Fibroblast of pulmonary artery (primary cell): ENCODE results near the gene JAK3.

Source experiments
- DNase-seq: peaks from one replicate; pipeline ENCODE4 v3.0.0-alpha.2; 2010; ENCODE audit warnings: low read depth
- H3K4me3 ChIP-seq: replicated peaks from 2 replicates; pipeline ENCODE4 v1.5.1; 2011; ENCODE audit warnings: low read depth, mild to moderate bottlenecking, control low read depth, low read length, moderate library complexity
- TF ChIP-seq, protein P1 (sequence below): IDR thresholded peaks from 2 replicates; pipeline ENCODE4 v1.5.1; 2011; ENCODE audit warnings: mild to moderate bottlenecking, control low read depth, low read length, inconsistent platforms; ENCODE audit errors: missing control alignments

Gene JAK3

DNA sequence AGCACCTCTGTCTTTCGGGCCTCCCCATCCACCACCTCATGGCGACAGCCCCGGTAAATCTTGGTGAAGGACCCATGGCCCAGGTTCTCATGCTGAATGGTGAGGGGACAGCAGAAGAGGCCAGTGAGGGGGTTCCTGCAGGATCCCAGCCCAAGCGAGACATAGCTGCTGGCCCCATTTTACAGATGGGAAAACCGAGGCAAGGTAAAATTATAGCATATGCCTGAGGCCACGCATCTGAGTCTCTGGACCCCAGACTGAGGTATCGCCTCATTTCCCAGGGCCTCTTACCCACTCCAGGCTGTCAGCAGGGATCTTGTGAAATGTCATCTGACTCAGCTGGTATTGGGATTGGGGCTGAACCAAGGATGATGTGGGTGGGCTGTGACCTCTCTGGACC, 9.8 kb downstream of the JAK3 start:
- TF ChIP-seq, protein P1, sequence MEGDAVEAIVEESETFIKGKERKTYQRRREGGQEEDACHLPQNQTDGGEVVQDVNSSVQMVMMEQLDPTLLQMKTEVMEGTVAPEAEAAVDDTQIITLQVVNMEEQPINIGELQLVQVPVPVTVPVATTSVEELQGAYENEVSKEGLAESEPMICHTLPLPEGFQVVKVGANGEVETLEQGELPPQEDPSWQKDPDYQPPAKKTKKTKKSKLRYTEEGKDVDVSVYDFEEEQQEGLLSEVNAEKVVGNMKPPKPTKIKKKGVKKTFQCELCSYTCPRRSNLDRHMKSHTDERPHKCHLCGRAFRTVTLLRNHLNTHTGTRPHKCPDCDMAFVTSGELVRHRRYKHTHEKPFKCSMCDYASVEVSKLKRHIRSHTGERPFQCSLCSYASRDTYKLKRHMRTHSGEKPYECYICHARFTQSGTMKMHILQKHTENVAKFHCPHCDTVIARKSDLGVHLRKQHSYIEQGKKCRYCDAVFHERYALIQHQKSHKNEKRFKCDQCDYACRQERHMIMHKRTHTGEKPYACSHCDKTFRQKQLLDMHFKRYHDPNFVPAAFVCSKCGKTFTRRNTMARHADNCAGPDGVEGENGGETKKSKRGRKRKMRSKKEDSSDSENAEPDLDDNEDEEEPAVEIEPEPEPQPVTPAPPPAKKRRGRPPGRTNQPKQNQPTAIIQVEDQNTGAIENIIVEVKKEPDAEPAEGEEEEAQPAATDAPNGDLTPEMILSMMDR, result no peak
- no peak overlapping the region for H3K4me3 ChIP-seq
- no peak for DNase-seq

GRCh38 chr19:17836530-17836929, 11.3 kb downstream of the JAK3 start:
- no peak for DNase-seq
- TF ChIP-seq, protein P1, result no peak
- no peak overlapping the region for H3K4me3 ChIP-seq

DNA sequence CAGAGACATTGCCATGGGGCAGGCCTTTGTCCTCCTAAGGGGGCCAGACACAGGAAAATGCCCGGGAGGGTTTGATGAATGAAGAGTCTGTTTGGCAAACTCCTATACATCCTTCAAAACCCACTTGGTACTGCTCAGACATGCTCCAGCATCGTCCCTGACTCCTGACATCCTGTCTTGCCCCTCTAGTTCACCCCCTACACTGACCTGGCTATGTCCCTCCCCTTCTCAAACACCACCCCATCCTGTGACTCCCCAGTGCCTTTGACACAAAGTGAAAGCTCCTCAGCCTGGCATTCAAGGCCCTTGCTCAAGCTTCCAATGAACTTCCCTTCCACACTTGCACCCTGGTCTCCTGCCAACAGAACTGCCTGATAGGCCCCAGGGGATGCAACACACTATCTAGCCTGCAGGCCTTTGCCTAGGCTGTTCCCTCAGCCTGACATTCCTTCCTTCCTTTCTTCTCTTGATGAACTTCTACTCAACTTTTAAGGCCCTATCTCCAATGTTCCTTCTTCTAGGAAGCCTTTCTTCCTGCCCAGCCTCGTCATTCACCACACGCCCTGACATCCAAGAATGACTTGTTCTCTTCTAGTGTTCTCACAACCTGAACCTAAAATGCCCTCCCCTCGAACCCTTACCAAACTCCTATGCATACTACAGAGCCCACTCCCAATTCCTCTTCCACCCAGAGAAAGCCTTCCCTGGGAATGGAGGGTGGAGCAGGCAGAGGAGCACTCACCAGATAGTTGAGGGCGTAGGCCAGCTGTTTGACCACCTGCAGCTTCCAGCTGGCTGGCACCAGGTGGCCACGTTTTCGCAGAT, 12.4 kb downstream of the JAK3 start:
- TF ChIP-seq, protein P1, result no peak
- peak; percentile 14 for DNase-seq
- no peak overlapping the region for H3K4me3 ChIP-seq

DNA sequence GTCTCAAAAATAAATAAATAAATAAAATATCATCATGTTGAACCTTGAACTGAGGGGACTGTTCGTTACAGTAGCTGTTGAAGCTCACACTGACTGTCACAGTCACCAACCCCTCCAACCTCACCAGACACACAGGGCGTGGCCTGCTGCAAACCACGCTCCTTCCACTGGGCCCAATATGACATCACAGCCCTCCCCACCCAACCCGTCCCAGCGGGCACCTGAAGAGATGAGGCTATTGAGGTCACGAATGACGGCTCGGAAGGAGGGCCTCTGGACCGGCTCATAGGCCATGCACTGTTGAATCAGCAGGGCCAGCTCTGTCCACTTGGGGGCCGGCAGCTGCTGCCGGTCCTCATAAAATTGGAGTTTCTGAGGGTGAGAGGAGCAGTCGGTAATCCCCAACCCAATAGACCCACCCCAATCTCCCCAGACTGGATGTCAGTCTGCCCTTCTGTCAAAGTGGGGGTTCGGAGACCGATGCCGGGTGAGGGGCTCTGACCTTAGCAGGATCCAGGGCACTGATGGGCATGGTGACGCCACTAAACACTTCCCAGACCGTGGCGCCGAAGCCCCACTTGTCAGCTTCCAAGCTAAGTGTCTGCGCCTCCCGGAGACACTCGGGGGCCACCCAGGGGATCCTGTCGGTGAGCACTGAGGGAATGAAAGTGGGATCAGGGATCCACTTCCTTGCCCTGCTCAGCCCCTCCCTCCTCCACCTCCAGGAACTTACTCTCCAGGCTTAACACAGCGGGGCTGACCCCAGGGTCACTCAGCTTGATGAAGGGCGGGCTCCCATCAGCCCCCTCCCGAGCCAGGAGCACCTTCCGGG, 13.2 kb downstream of the JAK3 start:
- H3K4me3 ChIP-seq, result no peak overlapping the region
- DNase-seq, result no peak
- TF ChIP-seq, protein P1, result peak; percentile 6

- H3K4me3 ChIP-seq, result no peak overlapping the region
- TF ChIP-seq, protein P1, result no peak
- no peak for DNase-seq
These were observed 15.2 kb downstream of the JAK3 start for GRCh38 chr19:17832443-17833208.

DNA sequence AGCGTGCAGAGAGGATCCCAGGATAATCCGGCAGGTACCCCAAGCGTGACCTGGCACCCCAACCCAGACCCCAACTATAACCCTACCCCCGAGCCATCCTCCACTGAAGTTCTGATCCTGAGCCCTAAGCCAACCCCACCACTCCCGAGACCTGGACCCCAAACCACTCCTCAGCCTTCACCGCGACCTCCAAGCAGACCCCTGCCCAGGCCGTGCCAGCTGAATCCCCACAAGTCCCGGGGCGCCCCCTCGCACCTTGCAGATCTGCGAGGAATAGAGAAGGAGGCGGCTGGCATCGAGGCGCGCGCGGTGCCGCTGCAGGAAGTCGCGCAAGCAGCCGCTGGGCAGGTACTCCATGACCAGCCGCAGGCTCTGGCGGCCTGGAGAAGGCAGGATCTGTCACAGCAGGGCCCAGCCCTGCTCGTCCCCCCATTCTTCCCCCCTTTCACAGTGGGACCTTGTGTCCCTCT, 16.3 kb downstream of the JAK3 start:
- TF ChIP-seq, protein P1, result no peak
- no peak for DNase-seq
- H3K4me3 ChIP-seq, result peak overlapping the region; percentile 10
